Measurements from ENCODE around the gene CCDC57. TPM values are rescaled to one million over a fixed set of nuclear protein-coding genes. Genes with fewer than 3 reads are reported as not detected.

CCDC57 gene
- total RNA-seq, 1 donor from 2014 or later, result 50.5 TPM

DNA sequence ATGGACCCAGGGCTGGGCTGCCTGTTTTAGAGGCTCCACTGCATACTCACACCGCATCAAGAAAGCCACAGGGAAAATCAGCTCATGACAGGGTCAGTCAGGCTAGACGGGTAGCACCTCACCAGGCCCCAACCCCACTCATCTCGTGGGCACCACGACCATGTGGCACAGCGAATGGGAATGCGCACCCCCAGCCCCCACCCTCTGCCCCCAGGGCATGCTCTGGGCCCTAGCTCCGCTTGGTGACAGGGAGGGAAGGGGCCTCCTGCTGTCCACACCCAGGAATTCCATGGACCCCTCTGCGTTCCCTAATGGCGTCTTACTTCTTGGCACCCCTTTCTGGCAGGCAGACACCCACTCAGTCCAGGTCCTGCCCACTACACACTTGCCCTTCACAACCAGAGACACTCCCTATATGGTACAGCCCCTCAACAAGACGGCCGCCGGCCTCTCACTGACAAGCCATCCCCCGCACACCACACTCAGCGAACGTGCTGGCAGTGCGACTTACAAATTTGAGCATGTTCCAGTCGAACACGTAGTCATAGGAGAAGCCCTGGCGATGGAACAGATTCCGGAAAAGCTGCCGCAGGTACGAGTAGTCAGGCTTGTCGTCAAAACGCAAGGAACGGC is 38.3 kb upstream of the CCDC57 start:
- DNase-seq, result no peak
- H3K27ac ChIP-seq, result no peak overlapping the region
- peaks cover 87% of the 10 kb centered on the region for H3K36me3 ChIP-seq

GRCh38 chr17:82249896-82250581 is 37.4 kb upstream of the CCDC57 start:
- no peaks in the 10 kb centered on the region for H3K27me3 ChIP-seq
- peaks cover 19% of the 10 kb centered on the region for H3K4me1 ChIP-seq
- ATAC-seq (no peak), DNase-seq (peak; percentile 55)
- H3K4me3 ChIP-seq, result no peak overlapping the region
- H3K27ac ChIP-seq, result no peak overlapping the region
- intact Hi-C loops (cut with DNase I), result no loop called here
- no peaks in the 10 kb centered on the region for H3K9me3 ChIP-seq
- H3K36me3 ChIP-seq, result peaks cover 87% of the 10 kb centered on the region
- TF ChIP-seq, protein P1, sequence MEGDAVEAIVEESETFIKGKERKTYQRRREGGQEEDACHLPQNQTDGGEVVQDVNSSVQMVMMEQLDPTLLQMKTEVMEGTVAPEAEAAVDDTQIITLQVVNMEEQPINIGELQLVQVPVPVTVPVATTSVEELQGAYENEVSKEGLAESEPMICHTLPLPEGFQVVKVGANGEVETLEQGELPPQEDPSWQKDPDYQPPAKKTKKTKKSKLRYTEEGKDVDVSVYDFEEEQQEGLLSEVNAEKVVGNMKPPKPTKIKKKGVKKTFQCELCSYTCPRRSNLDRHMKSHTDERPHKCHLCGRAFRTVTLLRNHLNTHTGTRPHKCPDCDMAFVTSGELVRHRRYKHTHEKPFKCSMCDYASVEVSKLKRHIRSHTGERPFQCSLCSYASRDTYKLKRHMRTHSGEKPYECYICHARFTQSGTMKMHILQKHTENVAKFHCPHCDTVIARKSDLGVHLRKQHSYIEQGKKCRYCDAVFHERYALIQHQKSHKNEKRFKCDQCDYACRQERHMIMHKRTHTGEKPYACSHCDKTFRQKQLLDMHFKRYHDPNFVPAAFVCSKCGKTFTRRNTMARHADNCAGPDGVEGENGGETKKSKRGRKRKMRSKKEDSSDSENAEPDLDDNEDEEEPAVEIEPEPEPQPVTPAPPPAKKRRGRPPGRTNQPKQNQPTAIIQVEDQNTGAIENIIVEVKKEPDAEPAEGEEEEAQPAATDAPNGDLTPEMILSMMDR (IDR thresholded peaks at IDR 0.05), result no peak

More for the DNA sequence above, 38.3 kb upstream of the CCDC57 start:
- Histone ChIP-seq H3K4me3 (no peak overlapping the region), H3K27me3 (no peaks in the 10 kb centered on the region), H3K4me1 (peaks cover 19% of the 10 kb centered on the region), H3K9me3 (no peaks in the 10 kb centered on the region)
- ATAC-seq, result no peak
- intact Hi-C loops (cut with DNase I), result no loop called here
- TF ChIP-seq, protein P1 (IDR thresholded peaks at IDR 0.05), result no peak

DNA sequence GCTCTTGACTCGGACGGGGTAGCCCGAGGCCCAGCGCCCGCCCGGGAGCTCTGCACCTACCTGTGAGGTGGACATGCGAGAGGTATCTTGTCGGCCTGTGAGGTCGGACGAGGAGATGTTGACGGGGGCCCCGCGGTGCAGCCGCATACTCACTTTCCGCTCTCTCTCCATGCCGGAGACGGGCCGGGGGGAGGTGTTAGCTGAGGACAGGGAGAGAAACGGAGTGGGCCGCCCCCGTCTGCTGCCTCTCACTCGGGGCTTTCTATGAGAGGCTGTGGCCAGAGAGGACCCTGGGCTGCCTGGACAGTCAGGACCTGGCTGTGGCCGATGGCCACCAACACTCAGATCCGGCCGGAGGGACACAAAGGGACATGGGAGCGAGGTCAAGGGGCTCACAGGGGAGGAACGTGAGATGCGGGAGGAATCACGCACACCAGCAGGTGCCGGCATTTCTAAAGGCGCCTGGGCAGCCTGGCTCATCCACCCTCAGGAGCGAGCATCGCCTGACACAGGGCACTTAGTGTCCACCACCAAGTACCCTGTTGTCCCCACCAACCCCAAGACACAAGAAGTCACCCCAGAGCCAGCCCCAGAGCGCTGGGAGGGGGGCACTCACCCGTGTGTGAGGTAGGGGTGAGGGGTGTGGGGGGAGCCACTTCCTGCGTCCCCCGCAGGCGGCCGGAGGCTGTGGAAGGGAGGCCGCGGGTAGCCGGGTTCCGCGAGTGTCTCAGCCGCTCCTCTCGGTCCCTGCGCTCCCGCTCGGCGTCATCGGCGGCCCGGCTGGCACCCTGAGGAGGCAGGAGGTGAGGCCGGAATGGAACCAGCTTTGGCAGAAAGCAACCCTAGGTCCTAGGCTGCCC is 36.4 kb upstream of the CCDC57 start:
- Histone ChIP-seq H3K27ac (no peak overlapping the region), H3K4me1 (peaks cover 19% of the 10 kb centered on the region), H3K4me3 (no peak overlapping the region), H3K9me3 (no peaks in the 10 kb centered on the region), H3K36me3 (peaks cover 96% of the 10 kb centered on the region), H3K27me3 (no peaks in the 10 kb centered on the region)
- ATAC-seq (no peak), DNase-seq (peak; percentile 67)
- intact Hi-C loops (cut with DNase I), result no loop called here
- TF ChIP-seq, protein P1 (IDR thresholded peaks at IDR 0.05), result no peak

GRCh38 chr17:82247856-82248671 is 35.4 kb upstream of the CCDC57 start:
- H3K27ac ChIP-seq, result no peak overlapping the region
- H3K36me3 ChIP-seq, result peaks cover 100% of the 10 kb centered on the region
- intact Hi-C loops (cut with DNase I), result no loop called here
- no peaks in the 10 kb centered on the region for H3K27me3 ChIP-seq
- ATAC-seq, result no peak
- TF ChIP-seq, protein P1 (IDR thresholded peaks at IDR 0.05), result no peak
- no peaks in the 10 kb centered on the region for H3K9me3 ChIP-seq
- peaks cover 25% of the 10 kb centered on the region for H3K4me1 ChIP-seq
- H3K4me3 ChIP-seq, result no peak overlapping the region
- peak; percentile 52 for DNase-seq

- H3K27me3 ChIP-seq, result no peaks in the 10 kb centered on the region
- peaks cover 94% of the 10 kb centered on the region for H3K36me3 ChIP-seq
- H3K4me3 ChIP-seq, result no peak overlapping the region
- ATAC-seq (no peak), DNase-seq (no peak)
- H3K27ac ChIP-seq, result peak overlapping the region; percentile 42
- H3K4me1 ChIP-seq, result peaks cover 32% of the 10 kb centered on the region
- TF ChIP-seq, protein P1 (IDR thresholded peaks at IDR 0.05), result no peak
- intact Hi-C loops (cut with DNase I), result no loop called here
- no peaks in the 10 kb centered on the region for H3K9me3 ChIP-seq
Observed at GRCh38 chr17:82247182-82247823, 34.7 kb upstream of the CCDC57 start.

Measured in upper lobe of right lung (tissue), 1 donor.